ENCODE results near the gene FBLN5. TPM values are rescaled to one million over a fixed set of nuclear protein-coding genes. Genes with fewer than 3 reads are reported as not detected.

FBLN5 gene
- total RNA-seq, 1 experiment from 2014 or later, result not detected

Other genes with a start within 250 kb of the FBLN5 start
- gene CATSPERB, start 215.6 kb downstream of the FBLN5 start, total RNA-seq (2014; rRNA removed; shearing (Covaris generic)), result not detected in 2 replicates
- not detected in 2 replicates for gene TC2N, start 80.2 kb downstream of the FBLN5 start, total RNA-seq (2014; rRNA removed; shearing (Covaris generic))
- 6.8 and 9.6 TPM in 2 replicates for gene TRIP11, start 92.4 kb upstream of the FBLN5 start, total RNA-seq (2014; rRNA removed; shearing (Covaris generic))
- gene ATXN3, start 158.9 kb upstream of the FBLN5 start, total RNA-seq (2014; rRNA removed; shearing (Covaris generic)), result 27.6 and 36.3 TPM in 2 replicates
- gene NDUFB1, start 174.0 kb upstream of the FBLN5 start, total RNA-seq (2014; rRNA removed; shearing (Covaris generic)), result 275 and 582 TPM in 2 replicates
- 34.9 and 38.7 TPM in 2 replicates for gene CPSF2, start 174.3 kb upstream of the FBLN5 start, total RNA-seq (2014; rRNA removed; shearing (Covaris generic))

Measured in M059J (cell line).